ENCODE data around the gene RPS6KA5.
"Not testable (repeated sequence)": the region's sequence is repeated elsewhere in the genome, so short reads cannot be mapped to it uniquely, and the experiment has no call there.

Gene RPS6KA5

DNA sequence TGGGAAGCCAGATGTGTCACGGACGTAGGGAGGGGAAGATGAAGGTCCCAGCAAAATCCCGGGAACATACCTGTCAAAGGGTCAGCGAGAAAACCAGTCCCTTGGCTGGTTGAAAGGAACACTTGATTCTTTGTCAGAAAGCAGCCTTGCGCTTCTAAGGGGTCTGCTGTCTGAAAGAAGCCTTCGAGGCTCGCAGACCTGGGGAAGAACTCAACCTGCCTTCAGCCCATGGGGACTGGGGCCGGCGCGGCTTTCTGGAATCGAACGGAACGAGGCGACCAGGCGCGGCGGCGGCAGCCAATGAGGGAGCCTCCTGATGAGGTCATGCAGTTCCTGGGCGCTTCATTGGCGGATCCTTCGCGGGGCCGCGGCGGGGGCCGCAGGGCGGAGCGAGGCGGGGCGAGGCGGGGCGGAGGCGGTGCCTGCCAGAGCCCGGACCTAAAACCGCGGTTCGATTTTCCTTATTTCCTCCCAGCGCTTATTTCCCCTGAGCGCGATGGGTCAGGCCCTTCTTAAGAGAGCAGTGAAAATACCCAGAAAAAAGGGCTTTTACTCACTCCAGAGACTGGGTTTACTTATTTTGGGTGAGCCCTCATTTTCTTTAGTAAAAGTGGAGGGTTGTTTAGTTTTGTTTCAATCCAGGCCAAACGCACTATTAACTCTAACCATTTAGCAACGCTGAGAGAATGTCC is 232.4 kb downstream of the RPS6KA5 start:
- DNase-seq: peak; percentile 86

DNA sequence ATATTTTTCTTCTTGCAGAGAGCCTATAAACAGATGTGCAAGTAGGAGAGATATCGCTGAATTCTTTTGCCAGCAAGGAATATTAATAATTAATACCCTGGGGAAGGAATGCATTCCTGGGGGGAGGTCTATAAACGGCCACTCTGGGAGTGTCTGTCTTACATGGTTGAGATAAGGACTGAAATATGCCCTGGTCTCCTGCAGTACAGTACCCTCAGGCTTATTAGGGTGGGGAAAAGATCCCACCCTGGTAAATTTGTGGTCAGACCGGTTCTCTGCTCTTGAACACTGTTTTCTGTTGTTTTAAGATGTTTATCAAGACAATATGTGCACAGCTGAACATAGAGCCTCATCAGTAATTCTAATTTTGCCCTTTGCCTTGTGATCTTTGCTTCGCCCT is 236.9 kb downstream of the RPS6KA5 start:
- DNase-seq: not testable (repeated sequence)

DNA sequence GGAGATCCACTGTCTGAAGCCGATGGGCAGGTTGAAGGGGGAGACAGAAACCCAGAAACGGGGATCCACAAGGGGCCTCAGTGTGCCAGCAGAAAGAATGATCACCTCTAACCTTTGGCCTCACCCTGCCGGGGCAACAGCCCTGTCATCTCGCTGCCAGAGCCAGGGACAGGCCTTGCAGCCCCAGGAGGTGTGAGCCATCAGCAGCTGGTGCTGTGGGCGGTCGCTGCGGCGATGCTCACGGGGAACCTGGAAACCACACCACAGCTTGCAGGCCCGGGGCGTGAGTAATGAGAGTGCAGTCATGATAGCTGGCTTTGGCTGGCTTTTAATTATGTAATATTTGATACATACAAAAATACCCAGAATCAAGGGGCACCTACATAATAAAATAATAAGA is 239.5 kb downstream of the RPS6KA5 start:
- DNase-seq: peak; percentile 84

GRCh38 chr14:90819734-90820393 is 240.6 kb downstream of the RPS6KA5 start:
- no peak for DNase-seq

DNA sequence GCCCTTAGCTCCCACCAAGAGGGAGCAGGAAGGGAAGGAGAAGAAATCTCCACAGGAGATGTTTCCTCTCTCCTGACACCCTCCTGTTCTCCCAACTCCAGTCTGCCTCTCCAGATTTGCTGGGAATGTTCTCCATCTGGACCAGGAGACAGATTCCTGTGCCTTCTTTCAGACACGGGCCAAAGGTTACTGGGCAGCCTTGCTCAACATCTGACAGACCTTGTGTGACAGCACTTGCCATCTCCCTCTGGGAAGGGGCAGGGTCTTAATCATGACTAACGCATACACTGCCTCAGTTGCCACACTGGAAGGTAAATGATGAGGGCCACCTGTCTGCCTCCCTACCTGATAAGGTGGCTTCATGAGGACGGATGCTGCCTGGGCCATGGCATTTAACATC is 241.7 kb downstream of the RPS6KA5 start:
- no peak for DNase-seq

GRCh38 chr14:90816681-90817436 is 243.6 kb downstream of the RPS6KA5 start:
- no peak for DNase-seq

DNA sequence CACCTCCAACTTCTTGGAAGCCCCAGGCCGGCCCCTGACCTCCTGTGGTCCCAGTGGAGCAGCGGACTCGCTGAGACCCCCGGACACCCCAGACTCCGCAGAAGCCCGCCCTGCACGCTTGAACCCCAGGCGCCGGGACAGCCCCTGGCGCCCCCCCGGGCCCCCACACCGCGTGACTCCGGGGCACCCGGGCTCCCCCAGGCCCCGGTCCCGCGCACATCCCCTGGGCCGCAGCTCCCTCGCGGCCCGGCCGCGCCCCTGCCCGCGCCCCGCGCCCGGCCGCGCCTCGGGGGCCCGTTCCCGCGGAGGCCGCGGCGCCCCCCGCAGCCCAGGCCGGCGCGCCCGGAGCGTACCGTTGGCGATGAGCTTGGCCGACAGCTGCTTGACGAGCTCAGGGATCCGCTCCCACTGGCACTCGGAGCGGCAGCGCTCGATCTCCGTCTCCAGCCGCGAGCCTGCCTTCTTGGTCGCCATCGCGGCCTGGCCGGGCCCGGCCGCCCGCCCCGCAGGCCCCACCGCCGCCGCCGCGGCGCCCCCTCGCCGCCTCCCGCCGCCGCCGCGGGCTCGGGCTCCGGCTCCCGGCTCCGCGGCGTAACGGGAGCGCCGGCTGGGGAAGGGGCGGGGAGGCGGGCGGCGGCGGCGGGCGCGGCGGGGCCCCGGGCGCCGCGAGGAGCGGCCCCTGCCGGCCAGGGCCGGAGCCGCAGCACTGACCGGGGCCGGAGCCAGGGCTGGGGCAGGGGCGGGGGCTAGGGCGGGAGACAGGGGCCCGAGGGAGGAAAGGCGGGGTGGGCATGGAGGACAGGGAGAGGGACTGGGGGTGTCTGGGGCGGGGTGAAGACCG is 244.4 kb downstream of the RPS6KA5 start, which contains the start of gene TTC7B:
Gene TTC7B (minus strand): TSS at position 609 of the 841 bp plus-strand sequence. CDS start 135 bp downstream, at position 474.
- peak; percentile 10 for DNase-seq

DNA sequence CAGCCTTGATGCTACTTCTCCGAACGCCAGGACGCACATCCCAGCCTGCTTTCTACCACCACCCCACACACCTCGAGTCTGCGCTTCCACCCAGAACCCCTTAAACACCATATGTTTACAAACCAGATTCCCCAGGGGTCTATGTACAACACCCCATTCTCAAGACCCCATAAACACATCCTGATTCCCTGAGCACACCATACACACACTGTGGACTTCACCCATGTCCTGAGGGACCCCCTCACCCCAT is 244.9 kb downstream of the RPS6KA5 start:
- DNase-seq: no peak

DNA sequence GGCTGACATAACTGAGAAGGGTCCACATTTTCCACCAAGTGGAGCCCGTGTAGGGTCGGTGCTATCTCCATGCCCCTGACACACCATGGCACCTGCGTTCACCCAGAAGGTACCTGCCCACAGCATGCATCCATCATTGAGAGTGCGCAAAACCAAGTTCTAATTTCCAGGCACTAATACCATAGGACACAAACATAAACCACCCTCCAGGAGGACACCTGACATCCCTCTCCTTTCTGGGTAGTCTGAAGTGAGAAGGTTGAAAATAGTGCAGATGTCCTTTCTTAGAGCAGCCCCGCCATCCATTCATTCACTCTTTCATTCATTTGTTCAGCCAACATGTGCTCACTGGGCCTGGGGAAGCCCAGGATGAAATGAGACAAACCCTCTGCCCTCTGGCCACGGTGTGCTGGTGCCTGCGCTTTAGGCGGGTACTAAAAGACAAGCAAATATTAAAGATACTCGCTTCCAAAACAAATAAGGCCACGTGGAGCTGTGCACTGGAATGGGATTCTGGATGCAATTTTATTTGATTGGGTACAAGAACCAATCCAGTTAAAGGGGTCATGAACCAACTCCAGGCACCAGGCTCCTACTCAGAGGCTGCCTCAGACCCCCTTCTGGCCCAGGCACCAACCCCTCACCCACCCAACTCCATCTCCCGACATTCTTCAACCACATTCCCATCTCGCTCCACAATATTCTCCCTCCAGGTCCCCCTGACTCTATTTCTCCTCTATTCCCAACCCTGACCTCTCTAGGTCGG is 245.5 kb downstream of the RPS6KA5 start:
- DNase-seq: no peak

- DNase-seq: no peak
Measured at GRCh38 chr14:90813442-90813841, 247.0 kb downstream of the RPS6KA5 start.

DNA sequence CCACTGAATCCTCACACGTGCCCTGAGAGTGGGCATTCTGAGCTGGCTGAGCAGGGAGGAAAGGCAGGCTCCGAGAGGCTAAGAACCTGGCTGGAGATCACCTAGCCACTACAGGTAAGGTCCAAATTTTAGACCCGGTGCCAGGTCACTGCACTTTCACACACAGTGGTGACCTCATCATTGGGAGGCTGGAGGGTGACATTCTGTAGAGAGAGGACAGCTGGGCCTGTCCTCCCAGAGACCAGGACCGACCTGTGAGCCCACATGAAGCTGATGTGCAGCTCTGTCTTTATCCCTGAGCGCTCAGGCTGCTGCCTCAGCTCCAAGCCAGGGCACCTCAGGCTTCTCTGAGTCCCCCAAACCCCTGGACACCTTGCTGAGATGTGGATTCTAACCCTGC is 248.3 kb downstream of the RPS6KA5 start:
- DNase-seq: no peak

- DNase-seq: no peak
Measured at GRCh38 chr14:90811641-90812040, 248.8 kb downstream of the RPS6KA5 start.

DNA sequence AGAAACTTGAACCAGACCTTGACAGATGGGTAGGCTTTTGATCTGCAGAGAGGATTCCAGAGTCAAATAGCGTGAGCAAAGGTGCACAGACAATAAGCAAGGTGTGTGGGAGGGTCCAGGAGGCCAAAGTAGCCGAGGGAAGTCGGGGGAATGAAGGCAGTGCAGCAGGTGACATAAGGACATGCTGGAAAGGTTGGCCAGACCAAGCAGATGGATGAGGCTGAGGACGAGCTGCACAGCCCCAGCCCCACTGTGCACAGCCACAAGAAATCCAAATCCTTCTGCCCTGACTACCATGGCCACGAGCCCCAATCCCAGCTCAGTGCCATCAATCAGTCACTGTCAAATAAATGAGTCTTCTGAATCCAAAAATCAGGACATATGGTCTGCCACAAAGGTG is 249.6 kb downstream of the RPS6KA5 start:
- DNase-seq: no peak

DNA sequence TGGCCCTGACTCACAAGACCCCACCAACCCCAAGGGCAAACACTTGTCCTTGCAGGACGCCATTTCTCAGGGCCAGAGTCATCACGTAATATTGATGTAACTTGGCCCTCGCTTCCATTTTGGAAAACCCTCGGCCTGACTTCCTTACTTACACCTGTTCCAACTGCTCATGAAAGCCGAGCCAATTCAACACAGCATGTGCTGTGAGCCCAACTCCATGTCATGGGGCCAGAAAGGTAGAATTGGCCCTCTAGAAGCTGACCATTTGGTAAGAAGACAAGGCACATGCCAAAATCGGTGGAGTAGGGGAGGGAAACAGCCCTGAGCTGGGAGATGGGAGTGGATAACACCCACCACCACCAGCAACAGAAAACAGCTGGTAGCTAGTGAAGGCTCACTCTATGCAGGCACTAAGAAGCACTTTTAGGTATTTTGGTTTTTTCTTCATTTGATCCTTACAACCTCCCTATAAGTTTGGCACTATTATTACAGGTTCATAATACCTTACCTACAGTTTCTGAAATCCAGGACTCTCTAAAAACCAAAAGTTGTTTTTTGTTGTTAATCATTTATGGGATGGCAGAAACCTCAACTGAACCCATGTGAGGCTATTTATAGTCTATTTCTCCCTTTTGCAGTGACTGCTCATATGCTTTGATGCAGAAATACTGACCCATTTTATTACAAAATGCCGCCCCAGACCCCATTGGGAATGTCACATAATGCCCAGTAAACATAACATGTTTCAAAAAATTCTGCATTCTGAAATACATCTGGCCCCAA is 250.7 kb downstream of the RPS6KA5 start:
- no peak for DNase-seq

- DNase-seq: no peak
Measured at GRCh38 chr14:90808759-90809529, 251.5 kb downstream of the RPS6KA5 start.

GRCh38 chr14:90807060-90807459 is 253.4 kb downstream of the RPS6KA5 start:
- no peak for DNase-seq

- no peak for DNase-seq
Measured at GRCh38 chr14:90805662-90806540, 254.5 kb downstream of the RPS6KA5 start.

- DNase-seq: no peak
Measured at GRCh38 chr14:90805084-90805391, 255.4 kb downstream of the RPS6KA5 start.

- no peak for DNase-seq
Measured at GRCh38 chr14:90804292-90805083, 256.0 kb downstream of the RPS6KA5 start.

Measured in stimulated activated naive CD4-positive, alpha-beta T cell treated with Interleukin-2 at 50 U/mL for 16 hours (primary cell).